Mammary epithelial cell (primary cell): Measurements from ENCODE around the gene SLC66A3.

ENCODE experiments used
- EZH2 ChIP-seq: IDR thresholded peaks from 2 replicates; pipeline ENCODE4 v1.6.1; 2012; ENCODE audit warnings: low read length, inconsistent platforms, borderline replicate concordance
- TF ChIP-seq, protein P1 (sequence below), 2 donors: IDR thresholded peaks in 1 of 2; conservative IDR thresholded peaks in 1 of 2; 2 replicates each; pipeline ENCODE4 v1.5.1; 2011 to 2012; ENCODE audit warnings: inconsistent platforms in 2 of 2, low read length in 2 of 2, mild to moderate bottlenecking in 2 of 2, control low read depth in 1 of 2, low read depth in 1 of 2; ENCODE audit not compliant: insufficient read depth in 1 of 2; ENCODE audit errors: extremely low read depth in 1 of 2

DNA sequence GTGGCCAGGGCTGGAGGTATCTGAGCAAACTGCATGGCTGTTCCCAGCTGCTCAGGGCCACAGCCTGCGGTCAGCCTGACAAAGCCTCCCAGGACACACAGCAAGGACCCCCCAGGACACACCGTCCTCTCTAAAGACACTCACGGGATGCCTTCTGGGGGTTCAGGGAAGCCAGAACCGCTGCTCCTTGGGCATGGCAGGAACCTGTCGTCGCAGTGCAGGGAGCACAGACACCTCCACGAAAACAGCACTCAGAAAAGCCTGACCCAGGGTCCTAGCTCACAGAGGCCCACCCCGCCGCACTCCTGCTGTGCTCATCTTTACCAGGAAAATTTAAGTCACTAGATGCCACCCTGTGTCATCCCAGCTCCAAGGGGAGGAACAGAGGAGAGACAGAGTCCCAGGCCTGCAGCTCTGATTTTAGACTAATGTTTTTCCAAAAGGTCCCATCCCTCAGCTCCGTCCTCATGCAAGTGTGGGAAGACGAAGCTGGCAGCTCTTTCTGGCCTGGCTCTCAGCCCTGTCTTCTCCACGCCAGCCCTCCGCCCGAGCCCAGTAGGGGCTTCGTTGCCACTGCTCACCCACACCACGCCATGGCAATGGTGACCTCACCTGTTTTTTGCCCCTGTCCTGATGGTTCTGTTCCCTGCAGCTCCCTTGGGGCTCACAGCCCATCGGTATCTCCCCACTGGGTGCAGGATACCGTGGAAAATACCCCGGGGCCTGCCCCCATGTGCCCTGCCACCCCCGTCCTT, 23.9 kb upstream of the SLC66A3 start:
- TF ChIP-seq, protein P1, sequence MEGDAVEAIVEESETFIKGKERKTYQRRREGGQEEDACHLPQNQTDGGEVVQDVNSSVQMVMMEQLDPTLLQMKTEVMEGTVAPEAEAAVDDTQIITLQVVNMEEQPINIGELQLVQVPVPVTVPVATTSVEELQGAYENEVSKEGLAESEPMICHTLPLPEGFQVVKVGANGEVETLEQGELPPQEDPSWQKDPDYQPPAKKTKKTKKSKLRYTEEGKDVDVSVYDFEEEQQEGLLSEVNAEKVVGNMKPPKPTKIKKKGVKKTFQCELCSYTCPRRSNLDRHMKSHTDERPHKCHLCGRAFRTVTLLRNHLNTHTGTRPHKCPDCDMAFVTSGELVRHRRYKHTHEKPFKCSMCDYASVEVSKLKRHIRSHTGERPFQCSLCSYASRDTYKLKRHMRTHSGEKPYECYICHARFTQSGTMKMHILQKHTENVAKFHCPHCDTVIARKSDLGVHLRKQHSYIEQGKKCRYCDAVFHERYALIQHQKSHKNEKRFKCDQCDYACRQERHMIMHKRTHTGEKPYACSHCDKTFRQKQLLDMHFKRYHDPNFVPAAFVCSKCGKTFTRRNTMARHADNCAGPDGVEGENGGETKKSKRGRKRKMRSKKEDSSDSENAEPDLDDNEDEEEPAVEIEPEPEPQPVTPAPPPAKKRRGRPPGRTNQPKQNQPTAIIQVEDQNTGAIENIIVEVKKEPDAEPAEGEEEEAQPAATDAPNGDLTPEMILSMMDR (conservative IDR thresholded peaks at IDR 0.05 in 1 of 2, IDR thresholded peaks at IDR 0.05 in 1 of 2; ENCODE audit: extremely low read depth in 1 of 2, insufficient read depth in 1 of 2, low read depth in 1 of 2, low read length in 2 of 2) = no peak
- TF ChIP-seq EZH2 = no peak
